ENCODE measurements around the gene ASTN1.

ASTN1 gene

DNA sequence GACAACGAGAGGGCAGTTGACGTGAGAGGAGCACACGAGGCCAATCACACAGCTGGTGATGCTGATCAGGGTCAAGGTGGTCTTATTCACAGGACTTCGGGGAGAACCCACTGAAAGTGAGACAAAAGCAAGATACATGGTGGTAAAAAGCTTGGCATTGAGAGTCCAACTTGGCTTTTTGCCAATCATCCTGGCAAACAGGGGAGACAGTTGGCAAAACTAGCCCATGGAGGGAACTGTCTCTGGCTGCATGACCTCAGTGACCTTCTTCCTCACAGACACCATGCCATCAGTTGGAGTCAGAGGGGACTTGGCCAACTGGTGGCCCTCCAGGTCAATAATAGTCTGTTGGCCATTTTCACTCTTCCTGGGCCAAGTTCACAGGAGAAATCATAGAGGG, 139.9 kb downstream of the ASTN1 start:
- DNase-seq, result no peak

DNA sequence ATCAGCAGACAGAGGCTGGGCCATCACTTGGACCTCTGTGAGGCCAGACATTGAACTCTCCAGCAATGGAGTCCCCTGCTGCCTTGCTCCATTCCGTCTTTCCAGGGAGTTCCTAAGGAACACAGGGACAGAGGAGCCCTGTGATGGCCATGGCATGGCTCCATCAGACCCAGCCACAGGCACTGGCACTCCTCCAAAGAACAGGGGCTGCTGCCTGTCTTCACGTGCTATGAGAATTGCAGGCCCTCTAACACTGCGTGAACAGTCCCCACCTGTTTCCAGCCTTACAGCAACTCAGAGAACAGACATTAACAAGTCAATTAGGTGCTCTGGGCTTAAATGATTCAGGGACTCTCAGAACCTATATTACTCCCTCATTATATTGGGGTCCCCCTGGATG, 140.8 kb downstream of the ASTN1 start:
- DNase-seq, result no peak

DNA sequence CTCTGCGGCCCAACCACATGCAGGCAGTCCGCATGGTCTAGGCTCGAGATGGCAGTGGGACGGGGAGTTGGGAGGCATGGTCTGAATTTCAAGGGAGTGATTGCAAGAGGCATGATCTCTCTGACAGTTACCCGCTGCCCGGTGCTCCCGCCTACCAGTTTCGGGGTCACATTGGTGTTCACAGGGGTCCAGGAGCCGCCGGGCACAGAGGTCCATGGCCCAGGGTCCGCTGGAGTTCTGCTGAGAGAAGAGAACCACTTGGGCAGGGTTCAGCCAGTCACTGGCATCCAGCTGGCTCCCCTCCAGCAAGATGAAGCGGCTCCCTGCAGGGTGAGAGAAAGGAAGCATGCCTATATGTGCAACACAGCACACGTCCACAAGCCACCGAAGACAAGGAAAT, 141.3 kb downstream of the ASTN1 start:
- no peak for DNase-seq

DNA sequence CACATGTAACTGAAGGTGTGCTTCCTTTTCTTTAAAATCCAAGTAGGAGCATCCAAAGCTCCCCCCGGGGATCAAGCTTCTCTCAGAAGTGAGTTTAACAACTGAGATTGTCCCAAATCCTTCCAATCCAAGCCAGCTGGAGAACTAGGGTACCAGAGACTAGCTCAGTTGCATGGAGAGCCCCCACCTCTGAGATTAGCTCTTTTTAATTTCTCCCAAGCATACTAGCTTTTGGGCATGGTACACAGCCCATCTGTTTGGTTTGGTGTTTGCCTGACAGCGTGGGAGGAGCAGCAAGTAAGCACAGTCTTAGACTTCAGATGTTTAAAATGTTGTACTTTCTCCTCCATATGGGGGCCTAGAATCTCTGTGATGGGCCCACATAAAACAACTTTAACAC, 142.8 kb downstream of the ASTN1 start:
- no peak for DNase-seq

DNA sequence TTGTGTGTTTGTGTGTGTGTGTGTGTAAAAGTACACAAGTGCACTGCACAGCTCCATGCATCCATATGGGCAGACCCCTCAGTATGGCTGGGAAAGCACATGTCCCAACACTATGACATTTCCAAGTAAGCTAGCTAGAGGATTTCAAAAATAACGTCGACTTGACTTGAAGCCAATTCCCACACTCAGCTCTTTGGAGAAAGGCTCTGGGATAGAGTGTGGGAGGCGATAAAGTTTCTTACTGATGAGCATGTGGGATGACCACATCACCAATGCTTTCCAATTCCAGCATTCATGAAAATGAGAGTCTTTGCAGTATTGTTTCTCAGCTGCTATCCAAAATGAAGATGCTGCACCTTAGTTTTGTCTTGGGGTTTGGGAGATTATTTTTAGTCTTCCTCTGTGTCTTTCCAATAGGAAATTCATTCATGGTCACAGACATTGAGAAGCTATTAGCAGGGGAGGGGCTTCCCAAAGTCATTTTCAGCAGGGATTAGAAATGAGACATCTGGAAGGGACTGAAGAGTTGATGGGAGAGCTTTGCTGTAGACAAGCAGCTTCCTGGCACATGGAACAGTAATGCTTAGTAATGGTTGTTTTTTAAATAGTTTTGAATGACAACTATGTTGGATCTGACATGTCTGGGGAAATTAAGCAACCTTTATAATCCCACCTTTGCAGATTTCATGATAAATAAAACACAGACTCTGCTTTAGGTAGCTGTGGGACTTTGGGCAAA, 143.5 kb downstream of the ASTN1 start:
- DNase-seq, result no peak

DNA sequence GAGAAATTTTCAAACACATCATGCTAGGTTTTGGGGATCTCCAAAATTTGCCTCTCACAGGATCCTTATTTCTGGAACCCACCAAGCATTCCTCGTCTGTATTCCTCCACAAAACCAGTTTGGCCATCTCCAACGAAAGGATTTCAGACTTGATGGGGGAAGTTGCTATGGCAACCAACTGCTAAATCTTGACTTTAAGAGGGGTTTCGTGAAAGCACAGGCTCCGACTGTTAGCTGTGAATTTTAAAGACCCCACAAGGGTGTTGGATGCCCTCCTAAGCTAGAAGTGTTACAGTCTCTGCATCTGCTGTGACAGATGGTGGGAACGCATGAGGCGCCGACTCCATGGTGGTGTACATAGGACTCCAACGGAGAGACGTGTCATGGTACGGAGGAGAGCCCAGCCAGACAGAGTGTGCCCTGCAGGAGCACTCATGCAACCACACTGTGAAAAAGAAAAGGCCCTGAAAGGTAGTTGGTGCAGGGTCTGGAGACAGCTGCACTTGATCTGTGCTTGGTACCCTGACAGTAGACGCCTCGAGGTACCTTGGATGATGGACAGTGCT, 147.1 kb downstream of the ASTN1 start:
- DNase-seq, result no peak

DNA sequence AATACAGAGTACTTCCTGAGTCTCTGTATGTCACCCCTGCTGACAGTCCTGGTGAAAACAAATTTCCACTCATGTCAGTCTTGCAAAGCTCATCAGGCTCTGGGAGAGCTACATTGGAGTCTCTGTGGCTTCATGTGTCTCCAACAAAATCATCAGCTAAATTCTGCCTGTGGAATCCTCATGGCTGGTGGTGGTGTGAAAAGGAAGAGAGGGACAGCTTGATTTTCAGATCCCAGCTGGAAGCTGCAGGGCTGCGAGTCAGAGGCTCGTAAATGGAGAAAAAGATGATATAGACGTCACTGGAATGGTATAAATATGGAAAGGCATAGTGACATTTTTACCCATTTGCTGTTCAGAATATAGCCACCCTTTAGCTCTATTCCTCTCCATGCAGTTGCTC, 150.2 kb downstream of the ASTN1 start:
- no peak for DNase-seq

DNA sequence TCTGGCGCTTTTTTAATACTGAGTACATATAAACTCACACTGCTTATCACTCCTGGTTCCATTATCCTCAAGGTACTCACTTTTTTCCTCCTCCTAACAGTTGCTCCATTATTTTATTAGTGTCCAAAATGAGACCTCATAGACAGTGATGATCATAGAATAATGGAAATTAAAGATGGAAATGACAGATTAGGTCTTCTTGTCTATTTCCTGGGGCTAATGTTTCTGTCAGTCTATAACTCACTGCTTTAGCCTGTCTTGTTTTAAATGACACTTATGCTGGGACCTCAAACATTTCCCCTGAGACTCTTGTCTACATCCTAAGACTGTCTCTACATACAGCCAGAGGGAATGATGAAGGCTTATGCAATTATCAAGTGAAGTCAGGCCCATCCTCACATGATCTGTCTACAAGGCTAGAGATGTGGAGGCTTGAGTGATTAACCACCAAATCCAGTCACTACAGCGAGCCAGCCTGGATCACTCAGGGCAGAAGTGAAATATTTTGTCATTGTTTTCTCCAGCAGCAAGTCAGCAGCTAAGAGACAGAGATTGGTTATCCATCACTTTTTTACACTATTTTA, 152.1 kb downstream of the ASTN1 start:
- DNase-seq, result no peak

DNA sequence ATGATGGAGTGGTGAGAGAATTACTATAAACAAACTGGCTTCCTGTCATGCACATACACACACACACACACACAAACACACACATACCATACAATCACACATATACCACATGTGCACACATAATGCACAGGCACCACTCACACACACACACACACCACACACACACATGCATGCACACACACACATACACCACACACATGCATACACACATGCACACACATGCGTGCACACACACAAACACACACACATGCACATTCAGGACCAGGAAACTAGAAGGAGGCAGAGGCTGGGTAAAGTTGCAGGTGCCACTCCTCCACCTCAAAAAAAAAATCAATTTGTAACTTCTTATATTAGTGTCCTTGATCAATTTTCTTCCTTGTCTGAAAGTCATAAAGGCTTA, 153.0 kb downstream of the ASTN1 start:
- DNase-seq, result no peak

DNA sequence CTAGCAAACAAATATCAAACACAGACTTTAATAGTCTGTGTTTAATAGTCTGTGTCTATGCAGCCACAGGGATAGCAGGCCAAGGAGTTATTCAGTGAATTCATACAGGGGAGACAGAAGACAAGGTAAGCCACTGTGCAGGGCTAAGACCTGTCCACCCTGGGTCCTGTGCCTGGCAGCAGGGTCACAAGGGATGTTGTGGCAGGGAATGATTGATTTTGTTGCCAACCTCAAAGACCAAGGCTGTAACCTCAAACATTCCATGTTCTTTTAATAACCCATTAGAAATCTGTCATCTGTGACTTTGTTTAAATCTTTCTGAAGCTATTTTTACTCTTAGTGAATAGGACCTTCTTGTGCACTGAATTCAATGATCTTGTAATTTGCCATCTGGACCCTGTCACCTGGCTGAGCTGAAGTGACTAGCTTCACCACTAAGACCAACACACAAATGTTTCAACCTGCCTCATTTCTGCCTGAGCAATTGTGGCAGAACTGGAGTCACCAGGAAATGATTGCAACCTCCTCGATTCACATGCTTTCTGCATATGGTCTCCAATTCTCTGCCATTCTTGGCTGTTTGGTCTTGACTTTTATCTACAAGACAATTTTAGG, 154.2 kb downstream of the ASTN1 start:
- DNase-seq, result no peak

DNA sequence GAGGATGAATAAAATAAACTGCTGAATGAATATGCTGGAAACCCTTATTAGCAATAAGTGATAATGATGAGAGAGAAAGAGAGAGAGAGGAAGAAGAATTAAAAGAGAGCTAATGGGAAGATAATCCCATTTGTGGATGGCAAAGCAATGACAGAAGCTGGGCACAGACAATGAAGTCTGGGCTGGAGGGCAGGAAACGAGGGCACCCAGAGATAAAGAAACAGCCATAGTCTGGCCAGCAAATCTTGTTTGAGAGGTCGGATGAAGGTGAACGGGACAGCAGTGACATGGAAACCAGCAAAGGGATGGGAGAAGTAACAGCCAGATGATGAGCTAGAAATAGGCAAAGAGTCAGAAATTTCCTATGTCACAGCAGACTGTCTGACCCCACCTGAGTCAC, 155.9 kb downstream of the ASTN1 start:
- DNase-seq, result no peak

DNA sequence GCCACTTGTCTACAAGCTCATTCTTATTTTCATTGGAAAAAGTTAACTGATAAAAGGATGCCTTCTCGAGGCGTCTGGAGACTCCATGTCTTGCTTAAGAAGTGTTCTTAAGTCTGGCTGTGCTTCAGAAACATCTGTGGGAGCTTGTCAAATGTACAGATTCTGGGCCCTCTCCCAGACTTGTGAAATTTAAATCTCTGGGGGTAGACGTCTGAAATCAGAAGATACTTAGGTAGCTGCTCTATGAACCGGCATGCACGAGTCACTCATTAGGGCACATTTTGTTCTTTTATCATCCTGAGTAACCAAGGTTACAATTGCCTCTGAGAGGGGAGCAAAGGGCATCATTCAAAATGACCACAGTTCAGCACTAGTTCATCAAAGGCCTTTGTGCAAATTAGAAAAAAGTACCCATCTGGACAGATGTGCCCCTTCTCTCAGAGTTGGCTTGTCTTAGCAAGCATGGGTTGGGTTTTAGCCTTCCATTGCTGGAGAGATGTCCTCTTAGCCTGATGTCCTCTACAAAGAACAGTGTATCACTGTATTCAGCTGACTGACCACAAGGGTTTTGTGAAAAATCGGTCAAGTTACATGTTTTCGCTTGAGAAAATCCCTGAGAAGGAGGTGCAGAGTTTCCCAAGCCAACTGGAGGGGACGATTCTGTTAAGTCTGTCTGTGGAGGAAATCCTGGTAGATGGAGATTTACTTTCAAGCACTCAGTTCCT, 156.9 kb downstream of the ASTN1 start:
- no peak for DNase-seq

DNA sequence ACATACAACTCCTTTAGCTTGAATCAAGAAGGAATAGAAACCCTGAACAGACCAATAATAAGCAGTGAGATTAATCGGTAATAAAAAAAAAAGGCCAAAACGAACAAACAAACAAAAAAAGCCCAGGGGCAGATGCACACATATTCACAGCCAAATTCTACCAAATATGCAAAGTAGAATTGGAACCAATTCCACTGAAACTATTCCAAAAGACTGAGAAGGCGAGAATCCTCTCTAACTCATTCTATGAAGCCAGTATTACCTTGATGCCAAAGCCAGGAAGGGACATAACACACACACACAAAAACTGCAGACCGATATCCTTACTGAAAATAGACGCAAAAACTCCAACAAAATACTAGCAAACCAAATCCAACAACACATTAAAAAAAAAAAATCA, 161.6 kb downstream of the ASTN1 start:
- no peak for DNase-seq

DNA sequence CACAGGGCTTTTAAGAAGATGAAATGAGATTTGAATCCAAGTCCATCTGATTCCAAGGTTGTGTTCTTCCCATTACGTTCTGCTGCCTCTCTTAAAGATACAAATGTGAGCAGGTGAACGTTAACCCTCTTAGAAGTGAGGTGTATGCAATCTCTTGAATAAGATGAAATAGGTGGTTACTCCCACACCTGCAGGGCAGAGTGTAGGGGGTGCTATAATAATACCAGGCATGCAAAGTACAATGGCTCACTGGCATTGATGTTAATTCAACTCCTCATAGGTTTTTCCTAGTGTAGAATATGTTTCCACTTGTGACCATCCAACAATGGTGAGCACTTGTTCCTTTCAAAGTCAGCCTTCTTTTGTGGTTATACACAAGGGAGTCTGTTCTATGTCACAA, 163.0 kb downstream of the ASTN1 start:
- DNase-seq, result no peak

DNA sequence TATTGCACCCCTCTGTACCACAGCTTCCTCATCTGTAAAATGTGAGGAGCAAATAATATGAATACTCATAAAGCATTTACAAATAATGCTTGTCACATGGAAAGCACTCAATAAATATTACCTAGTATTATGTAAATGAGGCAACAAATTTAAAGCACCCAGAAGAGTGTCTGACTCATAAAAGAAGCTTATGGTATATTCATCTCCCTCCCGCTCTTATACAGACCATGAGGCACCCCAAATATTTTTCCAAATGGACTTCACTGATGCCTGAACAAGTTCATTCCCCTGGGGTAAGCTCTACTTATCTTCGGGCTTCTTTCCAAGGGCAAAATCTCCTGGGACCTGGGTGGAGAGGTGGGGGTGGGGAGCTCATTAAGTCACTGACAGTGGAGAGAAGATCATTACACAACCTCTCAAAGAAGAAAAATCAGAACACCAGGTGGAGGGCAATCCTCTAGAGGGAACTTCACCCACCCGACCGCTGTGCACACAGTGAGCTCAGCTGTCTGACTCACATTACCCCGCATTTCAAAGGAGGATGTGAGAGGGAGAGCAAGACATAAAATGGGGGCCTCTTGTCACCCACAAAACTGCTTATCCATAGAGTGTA, 166.2 kb downstream of the ASTN1 start:
- DNase-seq, result no peak

DNA sequence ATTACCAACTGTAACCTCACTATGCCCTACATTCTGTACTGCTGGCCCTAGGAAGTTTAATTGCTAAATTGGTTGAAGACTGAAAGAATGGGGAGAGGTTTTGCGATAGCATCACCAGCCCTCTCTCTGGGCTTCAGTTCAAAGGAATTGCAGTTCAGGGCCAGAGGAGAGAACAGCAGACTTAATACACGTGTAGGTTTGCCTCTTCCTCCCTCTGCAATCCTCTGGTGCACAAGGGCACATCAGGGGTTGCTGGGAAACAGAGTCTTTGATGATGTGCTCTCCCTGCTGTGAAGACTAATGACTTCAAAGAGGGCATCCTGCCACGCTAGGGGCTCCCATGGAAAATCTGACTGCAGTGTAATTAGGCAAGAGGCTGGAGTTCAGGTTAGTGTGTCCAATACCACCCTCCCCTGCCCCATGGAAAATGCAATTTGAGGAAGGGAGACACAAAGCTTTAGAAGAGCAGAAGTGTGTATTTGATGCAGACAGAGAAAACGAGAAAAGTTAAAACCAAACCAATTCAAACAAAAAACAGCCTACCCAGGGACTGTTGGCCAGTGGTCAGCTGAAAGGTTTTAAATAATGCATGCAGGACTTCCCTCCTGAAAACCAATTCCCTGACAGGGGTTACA, 167.9 kb downstream of the ASTN1 start:
- no peak for DNase-seq

DNA sequence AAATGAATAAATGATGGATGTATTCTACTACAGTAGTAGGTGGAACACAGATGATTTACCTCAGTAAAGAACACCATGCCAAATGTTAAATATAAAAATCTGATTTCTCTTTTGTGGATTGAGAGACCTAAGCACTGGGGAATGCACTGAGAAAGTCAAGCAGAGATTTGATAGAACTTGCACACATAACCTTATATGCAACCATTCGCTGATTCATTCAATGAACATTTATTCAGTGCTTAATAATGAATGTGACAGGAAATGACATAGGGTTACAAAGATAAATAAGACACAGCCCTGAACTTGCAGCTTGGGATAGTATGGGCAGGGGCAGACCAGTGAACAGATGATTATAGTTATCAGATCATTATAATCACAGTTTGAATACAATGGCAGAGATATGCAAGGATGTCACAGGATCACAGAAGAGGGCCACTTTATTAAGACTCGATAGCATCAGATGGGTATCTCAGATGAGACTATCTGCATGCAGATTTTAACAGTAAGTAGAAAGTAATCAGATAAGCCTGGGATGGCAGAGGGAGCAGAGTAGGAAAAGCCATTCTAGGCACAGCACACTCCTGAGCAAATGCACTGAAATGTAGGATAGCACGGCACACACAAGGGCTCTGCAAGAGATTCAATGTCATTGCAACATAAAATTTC, 169.4 kb downstream of the ASTN1 start:
- no peak for DNase-seq

DNA sequence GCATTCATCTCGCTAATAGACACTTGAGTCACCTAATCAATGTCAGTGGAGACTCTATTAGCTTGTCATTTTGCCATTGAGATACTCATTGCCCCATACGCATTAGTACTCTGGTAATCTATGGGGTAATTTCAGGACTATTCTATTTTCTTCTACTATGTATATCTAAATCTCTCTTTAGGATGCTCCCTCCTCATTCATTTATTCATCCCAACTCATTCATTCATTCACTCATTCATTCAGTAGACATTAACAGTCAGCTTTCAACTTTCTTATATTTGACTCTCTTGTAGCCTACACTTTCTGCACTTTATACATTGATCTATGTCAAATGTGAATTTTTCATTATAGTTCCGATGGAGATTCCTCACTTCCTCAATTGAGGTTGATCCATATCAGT, 170.9 kb downstream of the ASTN1 start:
- DNase-seq, result no peak

DNA sequence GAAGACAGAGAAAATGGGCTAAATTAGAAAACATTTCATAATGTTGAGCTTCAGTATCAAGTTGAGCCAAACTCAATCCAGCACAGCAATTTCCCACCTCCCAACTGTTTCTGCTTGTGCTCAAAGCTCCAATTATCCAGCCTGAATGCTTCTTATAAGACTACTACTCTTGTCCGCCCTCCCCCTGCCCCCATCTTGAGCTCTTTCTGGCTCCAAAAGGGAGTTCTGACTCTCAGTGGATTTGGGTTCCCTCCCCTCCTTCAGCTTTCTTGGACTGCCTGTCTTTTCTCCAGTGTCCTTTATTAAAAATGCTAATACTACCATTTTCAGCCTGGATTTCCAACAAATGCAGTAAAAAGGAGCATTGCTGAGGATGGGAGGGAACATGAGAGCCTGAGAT, 174.8 kb downstream of the ASTN1 start:
- no peak for DNase-seq

DNA sequence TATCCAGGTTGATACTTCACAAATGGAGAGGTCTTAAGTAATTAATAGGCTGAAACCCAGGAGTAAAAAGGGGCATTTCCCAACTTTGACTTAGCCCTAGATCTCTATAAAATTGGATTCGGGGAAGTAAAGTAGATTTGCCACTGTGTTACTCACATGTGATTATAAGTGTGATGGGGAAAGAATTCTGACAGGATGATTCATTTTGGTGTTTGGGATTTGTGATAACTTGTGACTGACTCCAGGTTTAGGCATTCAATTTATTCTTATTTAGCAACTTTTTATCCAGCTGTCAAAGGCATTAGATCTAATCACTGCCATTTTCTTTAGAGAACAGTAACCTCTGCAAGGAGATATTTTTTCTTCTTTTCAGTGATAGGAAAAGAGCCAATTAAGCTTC, 175.5 kb downstream of the ASTN1 start:
- DNase-seq, result no peak

DNA sequence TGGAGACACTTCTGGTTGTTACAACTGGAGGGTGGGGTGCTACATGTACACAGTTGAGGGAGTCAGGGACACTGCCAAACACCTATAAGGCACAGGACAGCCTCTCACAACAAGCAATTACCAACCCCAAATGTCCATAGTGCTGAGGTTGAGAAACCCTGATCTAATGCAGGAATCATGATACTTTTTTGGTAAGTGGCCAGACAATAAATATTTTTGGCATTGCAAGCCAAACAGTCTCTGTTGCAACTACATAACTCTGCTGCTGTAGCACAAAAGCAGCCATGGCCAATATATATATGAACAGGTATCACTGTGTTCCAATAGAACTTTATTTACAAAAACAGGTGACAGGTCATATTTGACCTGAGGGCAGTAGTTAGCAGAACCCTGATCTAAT, 177.5 kb downstream of the ASTN1 start:
- DNase-seq, result no peak

DNA sequence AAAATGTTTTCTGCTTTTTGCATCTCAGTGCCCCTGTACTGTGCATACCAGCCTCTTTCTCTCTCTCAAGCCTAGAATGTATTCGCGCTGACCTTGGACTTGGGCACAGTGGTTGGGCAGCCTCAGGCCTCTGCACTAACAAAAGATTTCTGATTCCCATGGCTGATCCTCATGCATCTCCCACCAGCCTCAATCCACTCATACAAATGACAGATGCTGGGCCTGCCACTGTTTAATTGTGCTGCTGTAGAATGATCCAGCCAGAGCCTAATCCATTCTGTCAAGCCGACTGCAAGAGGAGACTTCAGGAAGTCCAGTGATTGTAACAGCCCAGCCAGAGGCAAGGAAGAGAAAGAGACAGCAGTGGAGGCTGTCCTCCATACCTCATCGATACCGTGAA, 180.8 kb downstream of the ASTN1 start:
- no peak for DNase-seq

Measured in CD4-positive, alpha-beta T cell treated with Interleukin-15 for 1 hour (primary cell).